B cell (primary cell): Measurements from ENCODE around the gene EHF. TPM values are rescaled to one million over a fixed set of nuclear protein-coding genes. Genes with fewer than 3 reads are reported as not detected.
A peak's percentile ranks its signal among the peaks of the same experiment; 100 is the strongest.

ENCODE experiments used
- ATAC-seq: fragments of 200-7000 bp; cut with Tn5 transposase; one replicate; pipeline ENCODE4 v1.10.0; 2021; ENCODE audit warnings: low read depth, mild to moderate bottlenecking, moderate number of reproducible peaks, moderate library complexity
- CTCF ChIA-PET: fragments of 350-600 bp; sonication (Branson Sonifier 250); formaldehyde crosslinking; loops from one replicate; lab custom pipeline; 2021; ENCODE audit warnings: antibody characterized with exemption, inconsistent platforms; lab: Charles Lee
- POLR2A ChIA-PET: fragments of 350-600 bp; sonication (Branson Sonifier 250); formaldehyde crosslinking; loops from one replicate; lab custom pipeline; 2021; ENCODE audit warnings: antibody characterized with exemption; lab: Charles Lee
- DNase-seq: peaks from one replicate; pipeline ENCODE4 v3.0.0; 2013
- H2AFZ ChIP-seq: 2 replicates; pipeline ENCODE4 v1.6.1; 2012; ENCODE audit warnings: mild to moderate bottlenecking, low read depth, low read length; ENCODE audit not compliant: insufficient read depth, poor library complexity, severe bottlenecking
- H3K27ac ChIP-seq, 2 donors: 1 replicate in 1 of 2; 2 replicates in 1 of 2; pipeline ENCODE4 v1.5.1; 2012 to 2013; ENCODE audit warnings: low read length in 2 of 2, mild to moderate bottlenecking in 2 of 2, moderate library complexity in 1 of 2
- H3K27me3 ChIP-seq, 4 experiments: fragments of 200-600 bp in 1 of 4; sonication (generic) in 1 of 4; replicated peaks in 1 of 4; 1 replicate in 2 of 4; 2 replicates in 2 of 4; pipeline versions ENCODE4 v1.6.1 to v1.7.0; 2013 to 2016; ENCODE audit warnings: low read length in 3 of 4, mild to moderate bottlenecking in 2 of 4, mixed read lengths in 1 of 4, moderate library complexity in 1 of 4; ENCODE audit not compliant: insufficient read depth in 4 of 4, control insufficient read depth in 3 of 4; ENCODE audit errors: control extremely low read depth in 1 of 4
- H3K36me3 ChIP-seq, 2 experiments: replicated peaks in 1 of 2; 1 replicate in 1 of 2; 2 replicates in 1 of 2; pipeline versions ENCODE4 v1.6.1 to v1.7.1; 2013; ENCODE audit warnings: low read length in 1 of 2; ENCODE audit not compliant: insufficient read depth in 2 of 2, control insufficient read depth in 1 of 2; ENCODE audit errors: control extremely low read depth in 1 of 2, extremely low read depth in 1 of 2
- H3K4me1 ChIP-seq, 2 donors: fragments of 200-600 bp in 1 of 2; sonication (generic) in 1 of 2; 1 replicate in 1 of 2; 2 replicates in 1 of 2; pipeline versions ENCODE4 v1.5.1 to v1.6.1; 2013 to 2017; ENCODE audit warnings: low read length in 2 of 2; ENCODE audit not compliant: control insufficient read depth in 2 of 2, insufficient read depth in 2 of 2
- H3K4me2 ChIP-seq: replicated peaks from 2 replicates; pipeline ENCODE3; 2012; ENCODE audit warnings: mild to moderate bottlenecking, low read depth, low read length; ENCODE audit not compliant: poor library complexity, severe bottlenecking
- H3K4me3 ChIP-seq, 5 experiments: fragments of 200-600 bp in 1 of 5; sonication (generic) in 1 of 5; 1 replicate in 3 of 5; 2 replicates in 2 of 5; pipeline versions ENCODE4 v1.5.1 to v1.7.0; 2011 to 2016; ENCODE audit warnings: low read length in 4 of 5, mild to moderate bottlenecking in 4 of 5, low read depth in 2 of 5, control low read depth in 1 of 5, moderate library complexity in 1 of 5; ENCODE audit not compliant: insufficient read depth in 1 of 5; ENCODE audit errors: control extremely low read depth in 1 of 5, extremely low read depth in 1 of 5
- H3K79me2 ChIP-seq: fragments of 200-600 bp; sonication (generic); one replicate; pipeline ENCODE4 v1.6.0; 2016; ENCODE audit warnings: low read length; ENCODE audit not compliant: control insufficient read depth, insufficient read depth
- H3K9ac ChIP-seq: fragments of 200-600 bp; sonication (generic); 2 replicates; pipeline ENCODE4 v1.6.1; 2017; ENCODE audit warnings: mild to moderate bottlenecking, low read length, moderate library complexity
- H3K9me3 ChIP-seq, 3 donors: one replicate each; pipeline versions ENCODE4 v1.6.1 to v1.7.1; 2013; ENCODE audit warnings: low read length in 2 of 3; ENCODE audit not compliant: control insufficient read depth in 2 of 3, insufficient read depth in 1 of 3; ENCODE audit errors: control extremely low read depth in 1 of 3
- H4K20me1 ChIP-seq: 2 replicates; pipeline ENCODE4 v1.6.0; 2012; ENCODE audit warnings: mild to moderate bottlenecking, low read length; ENCODE audit not compliant: insufficient read depth, control insufficient read depth, poor library complexity, severe bottlenecking
- H3K27ac Mint-ChIP-seq: one replicate; pipeline ENCODE4 v1.8.0; 2021; ENCODE audit warnings: mixed read lengths
- H3K27me3 Mint-ChIP-seq: one replicate; pipeline ENCODE4 v1.8.0; 2021; ENCODE audit warnings: mixed read lengths
- H3K4me1 Mint-ChIP-seq: one replicate; pipeline ENCODE4 v1.8.0; 2021; ENCODE audit warnings: mixed read lengths
- H3K4me3 Mint-ChIP-seq: one replicate; pipeline ENCODE4 v1.8.0; 2021; ENCODE audit warnings: mixed read lengths
- H3K9me3 Mint-ChIP-seq: one replicate; pipeline ENCODE4 v1.8.0; 2022; ENCODE audit warnings: mixed read lengths; ENCODE audit not compliant: insufficient read depth
- EZH2 ChIP-seq: IDR thresholded peaks from 2 replicates; pipeline ENCODE4 v1.6.1; 2012; ENCODE audit warnings: borderline replicate concordance, low read depth, mild to moderate bottlenecking, moderate library complexity, low read length; ENCODE audit not compliant: insufficient read depth, poor library complexity, severe bottlenecking
- WGBS: methylation state at CpG from one replicate; pipeline ENCODE4 v1.1.5; 2013; ENCODE audit warnings: missing lambda C conversion rate; ENCODE audit not compliant: insufficient coverage; 5-methylcytosine and 5-hydroxymethylcytosine counted together
- intact Hi-C: fragments of 100-400 bp; cut with micrococcal nuclease; formaldehyde crosslinking; loops from one replicate; pipeline ENCODE4 v1.10.0; 2022
- polyA plus RNA-seq: library from polyadenylated mRNA; depleted of rRNA; stranded (reverse); fragments of >200 nt; gene quantifications from 2 replicates; pipeline ENCODE4 v1.2.3, GENCODE V29; 2012
- total RNA-seq, 2 donors: library from RNA; stranded (reverse); fragments of 120-200 nt in 1 of 2; gene quantifications; 1 replicate in 1 of 2; 2 replicates in 1 of 2; pipeline versions ENCODE4 v1.2.3 to v1.2.4, GENCODE V29; 2013 to 2022
- TF ChIP-seq, protein P1 (sequence below): fragments of 200-600 bp; IDR thresholded peaks from one replicate; pipeline ENCODE4 v1.8.0; 2022; ENCODE audit warnings: antibody characterized with exemption, mild to moderate bottlenecking

Gene EHF
- total and polyA plus RNA-seq, 2 donors (not counting 1 experiment from before 2014, with no cell fraction given), result not detected

- POLR2A ChIA-PET, result no interaction called here
- H3K36me3 ChIP-seq, result no peaks in the 10 kb centered on the region
- no peak overlapping the region for H3K27ac ChIP-seq
- DNase-seq (no peak), ATAC-seq (no peak)
- no peaks in the 10 kb centered on the region for H4K20me1 ChIP-seq
- H3K4me2 ChIP-seq, result no peak overlapping the region
- no peak overlapping the region for H3K4me3 ChIP-seq
- CTCF ChIA-PET, result interaction anchor here (0.9 to 4.8 kb wide), 6 partner anchors 10 to 235 kb away, joined by 3 to 34 read pairs (median 4); no protein-coding TSS in a partner anchor
- WGBS, result 62% methylated on average over 4 of the region's 9 CpGs
- peaks cover 41% of the 10 kb centered on the region for H3K4me1 Mint-ChIP-seq
- peak overlapping the region; percentile 11 for H3K27ac Mint-ChIP-seq
- H2AFZ ChIP-seq, result peak overlapping the region; percentile 14
- no peaks in the 10 kb centered on the region for H3K27me3 ChIP-seq
- H3K9ac ChIP-seq, result no peak overlapping the region
- TF ChIP-seq, protein P1, sequence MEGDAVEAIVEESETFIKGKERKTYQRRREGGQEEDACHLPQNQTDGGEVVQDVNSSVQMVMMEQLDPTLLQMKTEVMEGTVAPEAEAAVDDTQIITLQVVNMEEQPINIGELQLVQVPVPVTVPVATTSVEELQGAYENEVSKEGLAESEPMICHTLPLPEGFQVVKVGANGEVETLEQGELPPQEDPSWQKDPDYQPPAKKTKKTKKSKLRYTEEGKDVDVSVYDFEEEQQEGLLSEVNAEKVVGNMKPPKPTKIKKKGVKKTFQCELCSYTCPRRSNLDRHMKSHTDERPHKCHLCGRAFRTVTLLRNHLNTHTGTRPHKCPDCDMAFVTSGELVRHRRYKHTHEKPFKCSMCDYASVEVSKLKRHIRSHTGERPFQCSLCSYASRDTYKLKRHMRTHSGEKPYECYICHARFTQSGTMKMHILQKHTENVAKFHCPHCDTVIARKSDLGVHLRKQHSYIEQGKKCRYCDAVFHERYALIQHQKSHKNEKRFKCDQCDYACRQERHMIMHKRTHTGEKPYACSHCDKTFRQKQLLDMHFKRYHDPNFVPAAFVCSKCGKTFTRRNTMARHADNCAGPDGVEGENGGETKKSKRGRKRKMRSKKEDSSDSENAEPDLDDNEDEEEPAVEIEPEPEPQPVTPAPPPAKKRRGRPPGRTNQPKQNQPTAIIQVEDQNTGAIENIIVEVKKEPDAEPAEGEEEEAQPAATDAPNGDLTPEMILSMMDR, result no peak
- TF ChIP-seq EZH2, result no peak
- H3K27me3 Mint-ChIP-seq, result peaks cover 4% of the 10 kb centered on the region
- H3K9me3 ChIP-seq, result no peaks in the 10 kb centered on the region
- intact Hi-C loops, result loop anchor here (5.0 kb wide), 1 partner anchor 67 kb away; no protein-coding TSS in a partner anchor
- H3K79me2 ChIP-seq, result no peaks in the 10 kb centered on the region
- H3K4me1 ChIP-seq, result peaks cover 39 to 47% of the 10 kb centered on the region in 2 donors
- H3K4me3 Mint-ChIP-seq, result no peak overlapping the region
- no peaks in the 10 kb centered on the region for H3K9me3 Mint-ChIP-seq
Observed at GRCh38 chr11:34654483-34655334, 33.8 kb downstream of the EHF start.
